Panc1 (cell line): Measurements from ENCODE around the gene IL22.

Experiments used
- CTCF ChIP-seq: fragments of 450-650 bp; IDR thresholded peaks from 2 replicates; pipeline ENCODE4 v1.5.1; 2017; ENCODE audit warnings: mild to moderate bottlenecking
- POLR2AphosphoS5 ChIP-seq: IDR thresholded peaks from 2 replicates; pipeline ENCODE4 v1.6.1; 2012; ENCODE audit warnings: mild to moderate bottlenecking, low read depth, low read length, moderate library complexity
- SIN3A ChIP-seq: IDR thresholded peaks from 2 replicates; pipeline ENCODE4 v1.6.1; 2012; ENCODE audit warnings: low read depth, mild to moderate bottlenecking, low read length, moderate library complexity, borderline replicate concordance; ENCODE audit not compliant: insufficient read depth
- TCF7L2 ChIP-seq: IDR thresholded peaks from 2 replicates; pipeline ENCODE4 v1.6.1; 2011; ENCODE audit warnings: mild to moderate bottlenecking, low read depth, low read length, inconsistent platforms
- TF ChIP-seq, protein P1 (sequence below), 2 experiments: IDR thresholded peaks; 2 replicates each; pipeline ENCODE4 v1.6.1; 2011 to 2012; ENCODE audit warnings: low read depth in 2 of 2, control low read depth in 1 of 2, low read length in 1 of 2, mild to moderate bottlenecking in 1 of 2, moderate library complexity in 1 of 2; ENCODE audit not compliant: insufficient read depth in 1 of 2

- TF ChIP-seq CTCF (no peak), TCF7L2 (no peak), POLR2AphosphoS5 (no peak), SIN3A (no peak)
- TF ChIP-seq, protein P1, sequence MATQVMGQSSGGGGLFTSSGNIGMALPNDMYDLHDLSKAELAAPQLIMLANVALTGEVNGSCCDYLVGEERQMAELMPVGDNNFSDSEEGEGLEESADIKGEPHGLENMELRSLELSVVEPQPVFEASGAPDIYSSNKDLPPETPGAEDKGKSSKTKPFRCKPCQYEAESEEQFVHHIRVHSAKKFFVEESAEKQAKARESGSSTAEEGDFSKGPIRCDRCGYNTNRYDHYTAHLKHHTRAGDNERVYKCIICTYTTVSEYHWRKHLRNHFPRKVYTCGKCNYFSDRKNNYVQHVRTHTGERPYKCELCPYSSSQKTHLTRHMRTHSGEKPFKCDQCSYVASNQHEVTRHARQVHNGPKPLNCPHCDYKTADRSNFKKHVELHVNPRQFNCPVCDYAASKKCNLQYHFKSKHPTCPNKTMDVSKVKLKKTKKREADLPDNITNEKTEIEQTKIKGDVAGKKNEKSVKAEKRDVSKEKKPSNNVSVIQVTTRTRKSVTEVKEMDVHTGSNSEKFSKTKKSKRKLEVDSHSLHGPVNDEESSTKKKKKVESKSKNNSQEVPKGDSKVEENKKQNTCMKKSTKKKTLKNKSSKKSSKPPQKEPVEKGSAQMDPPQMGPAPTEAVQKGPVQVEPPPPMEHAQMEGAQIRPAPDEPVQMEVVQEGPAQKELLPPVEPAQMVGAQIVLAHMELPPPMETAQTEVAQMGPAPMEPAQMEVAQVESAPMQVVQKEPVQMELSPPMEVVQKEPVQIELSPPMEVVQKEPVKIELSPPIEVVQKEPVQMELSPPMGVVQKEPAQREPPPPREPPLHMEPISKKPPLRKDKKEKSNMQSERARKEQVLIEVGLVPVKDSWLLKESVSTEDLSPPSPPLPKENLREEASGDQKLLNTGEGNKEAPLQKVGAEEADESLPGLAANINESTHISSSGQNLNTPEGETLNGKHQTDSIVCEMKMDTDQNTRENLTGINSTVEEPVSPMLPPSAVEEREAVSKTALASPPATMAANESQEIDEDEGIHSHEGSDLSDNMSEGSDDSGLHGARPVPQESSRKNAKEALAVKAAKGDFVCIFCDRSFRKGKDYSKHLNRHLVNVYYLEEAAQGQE (IDR thresholded peaks at IDR 0.05; ENCODE audit: insufficient read depth in 1 of 2, low read depth in 2 of 2, low read length in 1 of 2): no peak
Observed at GRCh38 chr12:68292151-68292943, 38.9 kb upstream of the IL22 start.
